ENCODE results near the gene EPHA6.

DNA sequence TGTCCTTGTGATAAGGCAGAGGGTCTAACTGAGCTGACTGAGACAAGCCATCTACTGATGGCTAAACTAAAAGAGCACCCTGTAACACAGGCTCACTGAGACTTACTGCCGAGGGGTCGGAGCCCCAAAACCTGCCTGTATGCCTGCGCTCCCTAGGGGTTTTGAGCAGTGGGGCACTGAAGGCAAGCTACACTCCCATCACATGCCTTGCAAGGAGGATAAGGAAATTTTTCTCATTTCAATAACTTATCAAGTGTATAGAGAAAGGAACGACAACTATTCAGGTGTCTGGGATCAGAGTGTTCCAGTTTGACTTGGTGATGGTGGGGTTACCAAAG lies 292.2 kb downstream of the EPHA6 start:
- TF ChIP-seq, protein P1, sequence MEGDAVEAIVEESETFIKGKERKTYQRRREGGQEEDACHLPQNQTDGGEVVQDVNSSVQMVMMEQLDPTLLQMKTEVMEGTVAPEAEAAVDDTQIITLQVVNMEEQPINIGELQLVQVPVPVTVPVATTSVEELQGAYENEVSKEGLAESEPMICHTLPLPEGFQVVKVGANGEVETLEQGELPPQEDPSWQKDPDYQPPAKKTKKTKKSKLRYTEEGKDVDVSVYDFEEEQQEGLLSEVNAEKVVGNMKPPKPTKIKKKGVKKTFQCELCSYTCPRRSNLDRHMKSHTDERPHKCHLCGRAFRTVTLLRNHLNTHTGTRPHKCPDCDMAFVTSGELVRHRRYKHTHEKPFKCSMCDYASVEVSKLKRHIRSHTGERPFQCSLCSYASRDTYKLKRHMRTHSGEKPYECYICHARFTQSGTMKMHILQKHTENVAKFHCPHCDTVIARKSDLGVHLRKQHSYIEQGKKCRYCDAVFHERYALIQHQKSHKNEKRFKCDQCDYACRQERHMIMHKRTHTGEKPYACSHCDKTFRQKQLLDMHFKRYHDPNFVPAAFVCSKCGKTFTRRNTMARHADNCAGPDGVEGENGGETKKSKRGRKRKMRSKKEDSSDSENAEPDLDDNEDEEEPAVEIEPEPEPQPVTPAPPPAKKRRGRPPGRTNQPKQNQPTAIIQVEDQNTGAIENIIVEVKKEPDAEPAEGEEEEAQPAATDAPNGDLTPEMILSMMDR (IDR thresholded peaks at IDR 0.05 in 4 of 5, conservative IDR thresholded peaks at IDR 0.05 in 1 of 5): no peak
- no peak for TF ChIP-seq POLR2A (IDR thresholded peaks at IDR 0.05)

Data from gastrocnemius medialis (tissue), 4 donors.